Inferior parietal cortex (tissue), 1 donor: ENCODE measurements around the gene HSF5.
"Not testable (repeated sequence)": the region's sequence is repeated elsewhere in the genome, so short reads cannot be mapped to it uniquely, and the experiment has no call there.

ENCODE experiments used
- DNase-seq: peaks from one replicate; pipeline ENCODE4 v3.0.0-alpha.2; 2016; ENCODE audit errors: extremely low spot score

The HSF5 gene

GRCh38 chr17:58413684-58414083 lies 74.5 kb downstream of the HSF5 start:
- DNase-seq: no peak

- no peak for DNase-seq
Observed at GRCh38 chr17:58412961-58413586, 75.1 kb downstream of the HSF5 start.

GRCh38 chr17:58412064-58412703 lies 76.0 kb downstream of the HSF5 start:
- DNase-seq: no peak

- no peak for DNase-seq
Observed at GRCh38 chr17:58411408-58411894, 76.8 kb downstream of the HSF5 start.

- DNase-seq: no peak
Observed at GRCh38 chr17:58410714-58411407, 77.3 kb downstream of the HSF5 start.

DNA sequence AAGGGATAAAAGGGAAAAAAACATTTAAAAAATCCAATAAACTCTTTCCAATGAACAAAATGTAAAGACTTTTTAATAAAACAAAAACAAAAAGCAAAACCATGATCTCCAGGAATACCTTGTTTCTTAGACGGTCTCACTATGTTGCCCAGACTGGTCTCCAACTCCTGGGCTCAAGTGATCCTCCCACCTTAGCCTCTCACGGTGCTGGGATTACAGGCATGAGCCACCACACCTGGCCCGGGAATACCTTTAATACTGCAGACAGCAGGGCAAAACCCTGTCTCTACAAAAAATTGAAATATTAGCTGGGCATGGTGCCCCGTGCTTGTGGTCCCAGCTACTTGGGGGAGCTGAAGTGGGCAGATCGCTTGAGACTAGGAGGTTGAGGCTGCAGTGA lies 78.8 kb downstream of the HSF5 start:
- no peak for DNase-seq

- DNase-seq: no peak
Observed at GRCh38 chr17:58403311-58403710, 84.9 kb downstream of the HSF5 start.

DNA sequence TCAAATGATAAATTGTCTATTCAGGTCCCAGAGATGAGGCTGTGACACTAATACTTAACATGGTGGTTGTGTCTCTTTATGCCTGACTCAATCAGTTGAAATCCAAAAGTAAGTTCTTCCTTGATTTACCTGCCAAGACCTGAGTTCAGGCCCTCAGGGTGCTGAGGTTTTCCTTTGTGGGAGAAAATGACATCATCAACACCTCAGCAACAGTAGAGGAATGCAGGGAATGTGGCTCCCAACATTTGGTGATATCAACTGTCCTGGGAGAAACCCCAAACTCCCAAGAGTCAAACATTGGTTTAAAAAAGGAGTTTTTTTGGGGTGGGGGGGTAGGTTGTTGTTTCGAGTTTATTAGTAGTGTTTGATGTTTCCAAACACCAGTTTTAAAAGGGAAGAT lies 85.5 kb downstream of the HSF5 start:
- DNase-seq: no peak

- DNase-seq: no peak
Observed at GRCh38 chr17:58402047-58402446, 86.2 kb downstream of the HSF5 start.

GRCh38 chr17:58401287-58401686 lies 86.9 kb downstream of the HSF5 start:
- no peak for DNase-seq

DNA sequence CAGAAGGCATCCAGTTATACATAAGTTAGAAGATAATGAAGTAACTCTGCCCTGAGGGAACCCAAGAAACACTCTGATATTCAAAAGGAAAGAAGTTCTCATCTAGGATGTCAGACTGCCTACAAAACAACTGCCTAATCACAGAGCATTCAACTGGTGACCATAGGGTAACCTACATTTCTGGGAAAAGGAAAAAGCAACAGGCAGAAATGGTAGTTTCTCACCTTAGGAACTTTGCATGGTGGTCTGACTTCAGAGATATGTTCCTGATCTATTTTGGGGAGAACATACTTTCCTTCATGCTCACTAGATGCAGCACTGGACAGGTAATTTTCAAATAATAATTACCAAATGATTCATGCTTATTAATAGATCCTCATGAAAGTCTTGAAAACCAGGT lies 87.4 kb downstream of the HSF5 start:
- DNase-seq: no peak

GRCh38 chr17:58399974-58400373 lies 88.2 kb downstream of the HSF5 start:
- no peak for DNase-seq

DNA sequence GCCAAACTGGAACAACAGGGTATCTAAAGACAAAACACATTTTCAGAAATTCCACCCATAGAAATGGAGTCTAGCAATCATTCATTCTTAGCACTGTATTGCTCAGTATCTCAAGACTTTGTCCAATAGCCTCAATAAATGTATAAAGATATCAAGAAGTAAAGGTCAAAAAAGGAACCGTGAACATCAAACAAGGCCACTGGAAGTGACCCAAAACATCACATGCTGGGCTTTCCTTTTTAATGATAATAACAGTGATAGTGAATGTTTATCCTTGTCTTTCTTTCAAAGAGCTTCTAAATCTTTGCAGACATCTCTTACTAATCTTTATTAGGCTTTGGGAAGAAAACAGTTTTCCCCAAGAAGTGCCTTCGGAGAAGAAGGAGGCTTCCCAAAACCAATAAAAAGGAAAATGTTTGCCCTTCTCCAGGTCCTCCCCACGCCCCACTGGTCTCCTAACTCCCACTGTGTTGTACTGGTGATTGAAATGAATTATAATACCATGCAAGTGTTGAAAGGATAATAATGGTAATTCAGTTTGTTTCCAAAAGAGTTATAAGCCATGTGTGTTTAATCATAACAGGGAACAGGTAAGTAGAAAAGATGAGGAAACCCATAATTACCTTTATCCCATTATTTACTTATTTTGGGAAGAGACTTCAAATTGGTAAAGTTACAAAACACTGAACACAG lies 89.5 kb downstream of the HSF5 start:
- no peak for DNase-seq

- DNase-seq: not testable (repeated sequence)
Observed at GRCh38 chr17:58397421-58397820, 90.8 kb downstream of the HSF5 start.

DNA sequence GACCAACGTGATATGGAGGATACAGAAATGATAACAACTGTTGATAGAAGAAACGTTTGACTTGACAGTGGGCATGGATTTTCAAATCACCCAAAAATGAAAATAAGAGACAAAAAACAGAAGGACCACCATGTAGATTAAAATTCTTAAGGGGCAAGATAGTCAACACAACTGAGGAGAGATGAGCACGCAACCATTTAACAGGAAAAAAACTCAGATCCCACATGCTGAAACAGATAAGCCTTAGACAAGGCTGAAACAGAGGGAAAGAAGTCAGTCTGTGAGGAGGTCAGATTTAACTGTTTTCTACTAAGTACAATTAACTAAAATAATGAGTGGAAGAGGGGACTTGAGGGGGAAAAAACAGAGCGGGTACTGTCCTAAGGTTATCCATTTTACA lies 92.0 kb downstream of the HSF5 start:
- DNase-seq: no peak

DNA sequence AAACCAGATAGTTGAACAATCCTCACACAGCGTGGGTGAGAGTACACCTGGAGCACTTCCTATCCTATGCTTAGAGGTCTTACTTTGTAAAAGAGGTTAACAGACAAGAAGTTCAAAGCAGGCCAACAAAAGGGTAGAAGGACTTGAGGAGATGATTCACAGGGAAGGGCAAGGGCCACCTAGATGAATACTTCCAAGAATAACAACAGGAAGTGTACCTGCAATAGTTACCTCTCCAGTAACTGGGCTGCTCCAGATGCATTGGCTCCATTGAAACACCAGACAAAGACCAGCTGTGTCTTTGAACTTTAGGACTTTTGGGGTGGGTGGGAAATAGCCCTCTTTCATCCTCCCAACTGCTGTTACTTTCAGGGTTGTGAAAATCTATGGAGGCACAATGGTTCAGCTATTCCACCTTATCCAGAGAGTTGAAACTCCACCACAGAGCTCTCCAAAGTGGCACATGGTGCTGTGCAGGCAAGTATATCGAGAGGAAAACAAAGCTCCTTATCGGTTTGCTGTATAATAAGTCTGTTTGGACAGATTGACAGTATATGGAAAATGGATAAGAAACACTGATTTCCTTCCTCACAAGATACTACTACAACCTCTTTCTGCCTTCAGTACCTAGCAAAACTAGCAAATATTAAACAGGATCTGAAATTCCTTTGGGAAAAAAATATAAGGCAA lies 93.5 kb downstream of the HSF5 start:
- no peak for DNase-seq

- DNase-seq: no peak
Observed at GRCh38 chr17:58391302-58391984, 96.8 kb downstream of the HSF5 start.

- no peak for DNase-seq
Observed at GRCh38 chr17:58390884-58391283, 97.3 kb downstream of the HSF5 start.

GRCh38 chr17:58388302-58389190 lies 99.7 kb downstream of the HSF5 start:
- no peak for DNase-seq

GRCh38 chr17:58387834-58388233 lies 100.4 kb downstream of the HSF5 start:
- DNase-seq: no peak
